Measurements from ENCODE around the gene ZNF438. TPM values are rescaled to one million over a fixed set of nuclear protein-coding genes. Genes with fewer than 3 reads are reported as not detected.

Gene ZNF438
- total RNA-seq, 1 experiment from 2014 or later, result 2.0 TPM

GRCh38 chr10:30863516-30864210 is 168.0 kb downstream of the ZNF438 start:
- Histone ChIP-seq H3K27ac (ENCODE audit: low read depth, low read length, poor library complexity, severe bottlenecking) (no peak overlapping the region), H3K36me3 (ENCODE audit: insufficient read depth, low read length, poor library complexity, severe bottlenecking) (no peaks in the 10 kb centered on the region), H3K27me3 (replicated peaks; ENCODE audit: insufficient read depth, low read depth, low read length, poor library complexity) (no peaks in the 10 kb centered on the region), H3K9me3 (ENCODE audit: low read depth, low read length, poor library complexity, severe bottlenecking) (no peaks in the 10 kb centered on the region), H3K4me3 (ENCODE audit: low read depth, low read length, poor library complexity, severe bottlenecking) (no peak overlapping the region), H3K4me1 (ENCODE audit: insufficient read depth, low read length, poor library complexity, severe bottlenecking) (peaks cover 13% of the 10 kb centered on the region)
- ChIA-PET CTCF (no interaction called here), POLR2A (ENCODE audit: low non-redundant PET) (no interaction called here)
- DNase-seq (ENCODE audit: low spot score), result no peak
- no peak for TF ChIP-seq EZH2 (IDR thresholded peaks at IDR 0.05; ENCODE audit: borderline replicate concordance, low read depth, low read length, poor library complexity, severe bottlenecking)
- TF ChIP-seq, protein P1, sequence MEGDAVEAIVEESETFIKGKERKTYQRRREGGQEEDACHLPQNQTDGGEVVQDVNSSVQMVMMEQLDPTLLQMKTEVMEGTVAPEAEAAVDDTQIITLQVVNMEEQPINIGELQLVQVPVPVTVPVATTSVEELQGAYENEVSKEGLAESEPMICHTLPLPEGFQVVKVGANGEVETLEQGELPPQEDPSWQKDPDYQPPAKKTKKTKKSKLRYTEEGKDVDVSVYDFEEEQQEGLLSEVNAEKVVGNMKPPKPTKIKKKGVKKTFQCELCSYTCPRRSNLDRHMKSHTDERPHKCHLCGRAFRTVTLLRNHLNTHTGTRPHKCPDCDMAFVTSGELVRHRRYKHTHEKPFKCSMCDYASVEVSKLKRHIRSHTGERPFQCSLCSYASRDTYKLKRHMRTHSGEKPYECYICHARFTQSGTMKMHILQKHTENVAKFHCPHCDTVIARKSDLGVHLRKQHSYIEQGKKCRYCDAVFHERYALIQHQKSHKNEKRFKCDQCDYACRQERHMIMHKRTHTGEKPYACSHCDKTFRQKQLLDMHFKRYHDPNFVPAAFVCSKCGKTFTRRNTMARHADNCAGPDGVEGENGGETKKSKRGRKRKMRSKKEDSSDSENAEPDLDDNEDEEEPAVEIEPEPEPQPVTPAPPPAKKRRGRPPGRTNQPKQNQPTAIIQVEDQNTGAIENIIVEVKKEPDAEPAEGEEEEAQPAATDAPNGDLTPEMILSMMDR (conservative IDR thresholded peaks at IDR 0.05; ENCODE audit: low read depth, low read length), result no peak
- BruUV-seq (replicated peaks), result no TSS peak
- intact Hi-C loops (cut with micrococcal nuclease; ENCODE audit: unreplicated experiment), result no loop called here

- Histone ChIP-seq H3K4me1 (ENCODE audit: insufficient read depth, low read length, poor library complexity, severe bottlenecking) (peaks cover 23% of the 10 kb centered on the region), H3K36me3 (ENCODE audit: insufficient read depth, low read length, poor library complexity, severe bottlenecking) (no peaks in the 10 kb centered on the region), H3K4me3 (ENCODE audit: low read depth, low read length, poor library complexity, severe bottlenecking) (no peak overlapping the region), H3K27me3 (replicated peaks; ENCODE audit: insufficient read depth, low read depth, low read length, poor library complexity) (no peaks in the 10 kb centered on the region), H3K9me3 (ENCODE audit: low read depth, low read length, poor library complexity, severe bottlenecking) (no peaks in the 10 kb centered on the region), H3K27ac (ENCODE audit: low read depth, low read length, poor library complexity, severe bottlenecking) (no peak overlapping the region)
- CTCF ChIA-PET, result no interaction called here
- TF ChIP-seq EZH2 (IDR thresholded peaks at IDR 0.05; ENCODE audit: borderline replicate concordance, low read depth, low read length, poor library complexity, severe bottlenecking), result no peak
- intact Hi-C loops (cut with micrococcal nuclease; ENCODE audit: unreplicated experiment), result no loop called here
- no TSS peak for BruUV-seq (replicated peaks)
- POLR2A ChIA-PET (ENCODE audit: low non-redundant PET), result no interaction called here
- DNase-seq (ENCODE audit: low spot score), result no peak
Observed at GRCh38 chr10:30862486-30862885, 169.2 kb downstream of the ZNF438 start.

GRCh38 chr10:30861976-30862375 is 169.7 kb downstream of the ZNF438 start:
- H3K9me3 ChIP-seq (ENCODE audit: low read depth, low read length, poor library complexity, severe bottlenecking), result no peaks in the 10 kb centered on the region
- intact Hi-C loops (cut with micrococcal nuclease; ENCODE audit: unreplicated experiment), result no loop called here
- TF ChIP-seq, protein P1 (conservative IDR thresholded peaks at IDR 0.05; ENCODE audit: low read depth, low read length), result no peak
- TF ChIP-seq EZH2 (IDR thresholded peaks at IDR 0.05; ENCODE audit: borderline replicate concordance, low read depth, low read length, poor library complexity, severe bottlenecking), result no peak
- ChIA-PET POLR2A (ENCODE audit: low non-redundant PET) (no interaction called here), CTCF (no interaction called here)
- no peak overlapping the region for H3K27ac ChIP-seq (ENCODE audit: low read depth, low read length, poor library complexity, severe bottlenecking)
- peaks cover 23% of the 10 kb centered on the region for H3K4me1 ChIP-seq (ENCODE audit: insufficient read depth, low read length, poor library complexity, severe bottlenecking)
- DNase-seq (ENCODE audit: low spot score), result no peak
- no peaks in the 10 kb centered on the region for H3K27me3 ChIP-seq (replicated peaks; ENCODE audit: insufficient read depth, low read depth, low read length, poor library complexity)
- BruUV-seq (replicated peaks), result no TSS peak
- no peak overlapping the region for H3K4me3 ChIP-seq (ENCODE audit: low read depth, low read length, poor library complexity, severe bottlenecking)
- H3K36me3 ChIP-seq (ENCODE audit: insufficient read depth, low read length, poor library complexity, severe bottlenecking), result no peaks in the 10 kb centered on the region

DNA sequence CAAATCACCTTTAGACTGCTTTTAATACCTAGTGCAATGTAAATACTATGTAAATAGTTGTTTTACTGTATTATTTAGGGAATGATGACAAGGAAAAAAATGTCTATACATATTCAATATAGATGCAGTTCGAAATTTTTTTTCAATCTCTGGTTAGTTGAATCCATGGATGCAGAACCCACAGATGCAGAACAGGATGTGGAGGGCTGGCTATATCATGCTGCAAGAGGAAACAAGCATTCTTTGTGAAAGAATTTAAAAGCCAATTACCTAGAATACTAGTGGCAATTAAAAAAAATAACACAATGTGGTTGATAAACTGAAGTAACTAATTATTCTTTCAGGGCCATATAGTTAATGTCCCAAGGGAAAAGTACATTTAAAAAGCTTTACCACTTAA is 170.4 kb downstream of the ZNF438 start:
- Histone ChIP-seq H3K27ac (ENCODE audit: low read depth, low read length, poor library complexity, severe bottlenecking) (no peak overlapping the region), H3K9me3 (ENCODE audit: low read depth, low read length, poor library complexity, severe bottlenecking) (no peaks in the 10 kb centered on the region), H3K4me3 (ENCODE audit: low read depth, low read length, poor library complexity, severe bottlenecking) (no peak overlapping the region), H3K27me3 (replicated peaks; ENCODE audit: insufficient read depth, low read depth, low read length, poor library complexity) (no peaks in the 10 kb centered on the region), H3K36me3 (ENCODE audit: insufficient read depth, low read length, poor library complexity, severe bottlenecking) (no peaks in the 10 kb centered on the region), H3K4me1 (ENCODE audit: insufficient read depth, low read length, poor library complexity, severe bottlenecking) (peaks cover 23% of the 10 kb centered on the region)
- TF ChIP-seq, protein P1 (conservative IDR thresholded peaks at IDR 0.05; ENCODE audit: low read depth, low read length), result no peak
- no peak for TF ChIP-seq EZH2 (IDR thresholded peaks at IDR 0.05; ENCODE audit: borderline replicate concordance, low read depth, low read length, poor library complexity, severe bottlenecking)
- ChIA-PET CTCF (no interaction called here), POLR2A (ENCODE audit: low non-redundant PET) (no interaction called here)
- DNase-seq (ENCODE audit: low spot score), result no peak
- BruUV-seq (replicated peaks), result no TSS peak
- intact Hi-C loops (cut with micrococcal nuclease; ENCODE audit: unreplicated experiment), result no loop called here
